NCI-H748 (cell line): Measurements from ENCODE around the gene MSMO1.

Source experiments
- DNase-seq: peaks from one replicate; lab custom pipeline; 2025; ENCODE audit not compliant: unreplicated experiment; lab: John Stamatoyannopoulos, UW

Gene MSMO1

GRCh38 chr4:165386328-165386727 is 58.9 kb downstream of the MSMO1 start:
- no peak for DNase-seq

GRCh38 chr4:165388756-165389155 is 61.3 kb downstream of the MSMO1 start:
- no peak for DNase-seq
